Small intestine (tissue), 7 donors: ENCODE measurements around the gene TRIM63. TPM values are rescaled to one million over a fixed set of nuclear protein-coding genes. Genes with fewer than 3 reads are reported as not detected.
A peak's percentile ranks its signal among the peaks of the same experiment; 100 is the strongest.

Experiments
- DNase-seq, 2 donors: peaks; one replicate each; pipeline versions ENCODE4 v3.0.0 to v3.0.0-alpha.2; 2013
- FAIRE-seq: peaks from 2 replicates; lab custom pipeline; 2012; peaks lifted over from hg19 to GRCh38; lab: Jason Lieb, UNC
- H3K27ac ChIP-seq, 3 donors: one replicate each; pipeline ENCODE4 v1.5.1; 2013; ENCODE audit warnings: low read length in 2 of 3, mild to moderate bottlenecking in 2 of 3, control low read depth in 1 of 3, inconsistent platforms in 1 of 3, low read depth in 1 of 3, moderate library complexity in 1 of 3
- H3K27me3 ChIP-seq, 3 donors: one replicate each; pipeline ENCODE4 v1.6.1; 2013; ENCODE audit warnings: low read length in 3 of 3, inconsistent platforms in 1 of 3; ENCODE audit not compliant: control insufficient read depth in 3 of 3, insufficient read depth in 3 of 3
- H3K36me3 ChIP-seq, 3 donors: one replicate each; pipeline ENCODE4 v1.6.1; 2013; ENCODE audit warnings: low read length in 3 of 3, inconsistent platforms in 1 of 3, low read depth in 1 of 3, mild to moderate bottlenecking in 1 of 3, moderate library complexity in 1 of 3; ENCODE audit not compliant: control insufficient read depth in 3 of 3, insufficient read depth in 2 of 3
- H3K4me1 ChIP-seq, 3 donors: one replicate each; pipeline ENCODE4 v1.6.1; 2013; ENCODE audit warnings: low read length in 2 of 3, inconsistent platforms in 1 of 3, low read depth in 1 of 3, mild to moderate bottlenecking in 1 of 3, moderate library complexity in 1 of 3; ENCODE audit not compliant: control insufficient read depth in 3 of 3, insufficient read depth in 2 of 3
- H3K4me3 ChIP-seq, 3 donors: one replicate each; pipeline ENCODE4 v1.5.1; 2013; ENCODE audit warnings: low read length in 3 of 3, control low read depth in 1 of 3, inconsistent platforms in 1 of 3, low read depth in 1 of 3, mild to moderate bottlenecking in 1 of 3, moderate library complexity in 1 of 3
- H3K9me3 ChIP-seq, 2 donors: one replicate each; pipeline ENCODE4 v1.6.1; 2013; ENCODE audit warnings: low read depth in 1 of 2, low read length in 1 of 2; ENCODE audit not compliant: control insufficient read depth in 2 of 2, insufficient read depth in 1 of 2
- WGBS, 3 donors: extraction: QIAGEN DNeasy Blood & Tissue Kit; methylation state at CpG; one replicate each; pipeline ENCODE4 v1.1.7; 2013; 5-methylcytosine and 5-hydroxymethylcytosine counted together
- polyA plus RNA-seq, 4 donors: library from polyadenylated mRNA; stranded (reverse) in 3 of 4; unstranded in 1 of 4; fragments of 200-250 nt in 3 of 4; fragments of 120-200 nt in 1 of 4; gene quantifications; one replicate each; pipeline versions ENCODE4 v1.2.1 to v1.2.3, GENCODE V29; 2013
- donor health status: healthy with polysubstance abuse.
- donor health status: control.
- donor health status: control.
- donor health status: Bipolar disorder and iron deficiency.
- donor health status: healthy.

The TRIM63 gene
- polyA plus RNA-seq, 4 donors = 0.91 to 11.3 (median 2.8) TPM

DNA sequence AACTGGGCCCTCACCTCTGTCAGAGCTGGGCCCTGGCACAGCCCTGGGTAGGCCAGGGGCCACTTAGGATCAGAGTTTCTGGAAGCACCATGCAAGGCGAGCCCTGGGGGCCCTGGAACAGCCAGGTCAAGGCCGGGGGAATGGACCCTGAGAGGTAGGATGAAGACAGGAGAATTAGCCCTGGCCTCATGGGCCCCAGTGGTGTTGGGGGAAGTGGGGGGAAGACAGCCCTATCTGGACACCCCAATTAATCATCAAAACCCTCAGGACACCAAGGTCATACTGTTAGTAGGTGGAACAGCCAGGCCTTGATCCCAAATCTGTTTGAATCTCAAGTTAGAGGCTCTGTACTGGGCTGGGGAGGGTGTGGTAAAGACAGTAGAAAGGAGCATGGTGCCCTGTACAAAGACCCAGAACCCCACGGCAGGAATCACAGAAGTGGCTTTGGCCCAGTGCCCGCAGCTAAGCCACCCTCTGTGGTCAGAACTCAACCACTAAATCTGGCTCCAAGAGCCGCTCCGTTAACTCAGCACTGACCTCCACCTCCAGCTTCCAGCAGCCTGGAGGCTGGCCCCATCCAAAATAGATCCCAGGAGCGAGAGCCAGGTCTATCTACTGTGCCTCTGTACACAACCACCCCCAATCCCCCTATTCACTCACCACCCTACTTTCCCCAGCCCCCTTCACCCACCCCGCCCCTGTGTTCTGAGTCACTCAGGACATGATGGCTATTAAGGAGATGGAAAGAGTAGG lies 14.0 kb upstream of the TRIM63 start:
- peaks cover 0 to 2% (median 0%) of the 10 kb centered on the region in 3 donors for H3K27me3 ChIP-seq
- no peak for FAIRE-seq
- H3K36me3 ChIP-seq = no peaks in the 10 kb centered on the region
- no peak overlapping the region for H3K27ac ChIP-seq
- H3K4me1 ChIP-seq = peaks cover 0 to 52% (median 3%) of the 10 kb centered on the region in 3 donors
- 76 to 82% (median 77%) methylated on average over 8 of the region's 8 CpGs for WGBS, 3 donors
- no peak overlapping the region for H3K4me3 ChIP-seq
- DNase-seq = no peak
- H3K9me3 ChIP-seq = no peaks in the 10 kb centered on the region

DNA sequence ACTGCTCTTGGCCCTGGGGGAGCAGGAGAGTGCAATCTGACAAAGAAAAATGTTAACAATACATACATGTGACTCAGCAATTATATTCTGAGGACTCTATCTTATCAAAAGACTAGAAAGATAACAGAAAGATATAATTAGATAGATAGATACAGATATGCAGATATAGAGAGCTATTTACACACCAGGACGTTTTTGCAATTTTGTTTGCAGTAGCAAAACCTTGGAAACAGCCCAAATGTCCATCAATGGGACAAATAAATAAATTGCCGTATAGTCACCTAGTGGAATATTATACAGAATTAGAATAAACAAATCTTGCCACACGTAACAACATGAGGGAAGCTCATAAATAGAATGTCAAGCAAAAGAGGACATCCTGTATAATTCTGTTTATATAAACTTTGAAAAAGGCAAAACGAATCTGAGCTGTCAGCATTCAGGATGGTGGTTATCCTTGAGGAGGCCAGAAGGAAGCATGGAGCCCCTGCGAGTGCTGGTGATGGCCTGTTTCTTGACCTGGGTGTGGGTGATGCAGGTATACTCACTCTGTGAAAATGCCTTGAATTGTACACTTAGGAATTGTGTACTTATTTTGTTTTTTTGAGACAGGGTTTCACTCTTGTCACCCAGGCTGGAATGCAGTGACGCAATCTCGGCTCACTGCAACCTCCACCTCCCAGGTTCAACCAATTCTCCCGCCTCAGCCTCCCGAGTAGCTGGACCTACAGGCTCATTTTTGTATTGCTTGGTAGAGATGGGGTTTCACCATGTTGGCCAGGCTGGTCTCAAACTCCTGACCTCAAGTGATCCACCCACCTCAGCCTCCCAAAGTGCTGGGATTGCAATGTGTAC lies 12.8 kb upstream of the TRIM63 start:
- no peak for DNase-seq
- no peaks in the 10 kb centered on the region for H3K27me3 ChIP-seq
- H3K4me1 ChIP-seq = peaks cover 3 to 63% (median 3%) of the 10 kb centered on the region in 3 donors
- no peaks in the 10 kb centered on the region for H3K9me3 ChIP-seq
- no peak overlapping the region for H3K4me3 ChIP-seq
- no peak for FAIRE-seq
- H3K36me3 ChIP-seq = no peaks in the 10 kb centered on the region
- H3K27ac ChIP-seq = no peak overlapping the region
- 63 to 66% (median 65%) methylated on average over 9 of the region's 9 CpGs for WGBS, 3 donors

DNA sequence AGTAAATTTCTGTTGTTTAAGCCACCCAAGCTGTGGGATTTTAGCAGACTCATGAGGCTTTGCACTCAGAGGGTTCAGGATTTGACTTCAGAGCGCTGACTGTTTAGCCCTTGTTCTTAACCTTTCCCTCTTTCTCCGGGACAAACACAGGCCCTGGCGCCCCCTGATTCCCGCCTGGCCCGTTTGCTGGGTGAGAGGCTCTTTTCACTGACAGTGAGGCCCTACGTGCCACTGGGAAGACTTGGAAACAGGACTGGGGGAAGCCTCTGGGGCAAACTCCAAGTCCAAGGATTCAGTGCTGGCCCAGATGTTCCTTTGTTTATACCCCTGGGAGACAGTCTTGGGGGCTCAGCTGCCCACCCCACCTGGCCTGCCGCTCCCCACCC lies 11.7 kb upstream of the TRIM63 start:
- DNase-seq (peak in 1 of 2 donors; percentile 46), FAIRE-seq (no peak)
- no peaks in the 10 kb centered on the region for H3K27me3 ChIP-seq
- no peaks in the 10 kb centered on the region for H3K36me3 ChIP-seq
- WGBS, 3 donors = 61 to 79% (median 77%) methylated on average over 7 of the region's 7 CpGs
- H3K27ac ChIP-seq = peak overlapping the region in 1 of 3 donors; percentile 72
- no peak overlapping the region for H3K4me3 ChIP-seq
- no peaks in the 10 kb centered on the region for H3K9me3 ChIP-seq
- H3K4me1 ChIP-seq = peaks cover 3 to 59% (median 3%) of the 10 kb centered on the region in 3 donors

DNA sequence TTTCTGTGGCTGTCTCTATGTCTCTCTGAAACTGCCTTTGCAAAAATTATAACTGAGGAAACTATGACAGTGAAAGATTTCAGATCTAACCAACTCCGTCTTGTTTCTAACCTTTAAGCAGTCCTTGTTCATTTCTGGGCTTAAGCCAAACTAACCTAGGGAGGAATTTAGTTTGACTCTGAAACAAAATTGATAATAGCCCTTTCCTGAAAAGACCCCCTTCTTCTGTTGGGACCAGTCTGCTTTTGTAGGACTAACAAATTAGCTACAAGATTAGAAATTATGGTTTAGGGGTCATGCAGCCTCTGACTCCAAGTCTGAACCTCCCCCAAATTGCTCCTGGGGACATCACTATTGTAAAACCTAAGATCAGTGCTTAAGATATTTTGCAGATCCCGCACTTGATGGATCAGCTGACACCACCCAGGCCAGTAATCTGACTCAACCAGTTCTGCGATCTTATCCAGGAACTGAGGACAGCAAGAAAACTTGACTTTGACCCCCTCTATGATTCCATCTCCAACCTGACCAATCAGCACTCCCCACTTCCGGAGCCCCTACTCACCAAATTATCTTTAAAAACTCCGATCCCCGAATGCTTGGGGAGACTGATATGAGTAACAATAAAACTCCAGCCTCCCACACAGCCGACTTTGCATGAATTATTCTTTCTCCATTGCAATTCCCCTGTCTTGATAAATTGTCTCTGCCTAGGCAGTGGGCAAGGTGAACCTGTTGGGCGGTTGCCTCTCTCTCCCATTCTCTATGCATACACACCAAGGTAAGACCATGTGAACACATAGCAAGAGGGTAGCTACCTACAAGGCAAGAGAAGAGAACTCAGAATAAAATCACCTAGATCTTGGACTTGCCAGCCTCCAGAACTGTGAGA lies 11.1 kb upstream of the TRIM63 start:
- H3K4me3 ChIP-seq = no peak overlapping the region
- FAIRE-seq (no peak), DNase-seq (peak; percentile 76 to 82)
- peaks cover 3 to 52% (median 3%) of the 10 kb centered on the region in 3 donors for H3K4me1 ChIP-seq
- 18 to 50% (median 40%) methylated on average over 8 of the region's 8 CpGs for WGBS, 3 donors
- no peaks in the 10 kb centered on the region for H3K9me3 ChIP-seq
- peak overlapping the region in 2 of 3 donors; percentile 14 to 72 for H3K27ac ChIP-seq
- no peaks in the 10 kb centered on the region for H3K27me3 ChIP-seq
- H3K36me3 ChIP-seq = no peaks in the 10 kb centered on the region

DNA sequence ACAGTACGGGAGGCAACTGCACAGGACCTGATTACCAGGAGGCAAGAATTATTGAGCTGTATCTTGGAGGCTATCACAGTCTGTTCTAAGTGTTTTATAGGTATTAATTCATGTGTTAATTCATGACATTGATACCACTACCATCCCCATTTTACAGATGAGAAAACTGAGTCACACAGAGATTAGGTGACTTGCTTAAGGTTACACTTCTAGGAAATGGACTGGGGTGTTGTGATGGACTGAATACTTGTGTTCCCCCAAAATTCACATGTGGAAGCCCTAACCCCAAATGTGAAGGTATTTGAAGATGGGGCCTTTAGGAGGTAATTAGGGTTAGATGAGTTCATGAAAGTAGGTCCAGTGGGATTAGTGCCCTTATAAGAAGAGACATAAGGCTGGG lies 10.1 kb upstream of the TRIM63 start:
- no peak for FAIRE-seq

DNA sequence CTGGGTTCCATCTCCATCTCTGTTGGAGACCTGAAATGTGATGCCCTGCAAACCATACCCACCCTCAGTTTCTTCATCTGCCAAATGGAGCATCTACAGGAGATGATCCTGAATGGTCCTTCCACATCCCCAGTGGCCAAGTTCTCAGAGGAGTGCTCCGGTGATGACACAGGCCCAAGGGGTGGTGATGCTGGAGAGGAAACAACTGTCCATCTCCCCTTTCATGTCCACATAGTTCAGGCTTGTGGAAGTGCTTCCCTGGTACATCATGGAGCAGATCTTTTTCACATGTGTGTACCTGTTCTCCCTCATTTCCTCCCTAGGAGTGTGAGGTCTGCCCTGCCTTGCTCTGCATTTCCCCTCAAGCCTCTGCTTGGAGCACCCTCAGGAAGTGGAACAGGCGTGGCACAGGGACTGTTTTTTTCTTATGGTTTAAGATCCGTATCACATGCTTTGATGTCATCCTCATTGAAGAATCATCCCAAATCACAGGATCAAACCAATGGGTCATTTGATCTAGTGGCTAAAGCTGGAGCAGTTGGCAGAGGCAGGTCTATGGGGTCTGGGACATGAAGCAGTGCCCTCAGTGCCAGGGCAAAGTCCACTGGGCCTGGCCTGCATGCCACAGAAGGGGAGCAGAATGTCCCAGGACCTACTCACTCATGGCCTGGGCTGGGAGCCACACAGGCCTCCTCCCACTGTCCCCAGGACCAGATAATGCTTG lies 8.2 kb upstream of the TRIM63 start:
- FAIRE-seq = no peak
- 60 to 68% (median 64%) methylated on average over 3 of the region's 3 CpGs for WGBS, 3 donors

More for the DNA sequence above, 10.1 kb upstream of the TRIM63 start:
- Histone ChIP-seq H3K36me3 (no peaks in the 10 kb centered on the region), H3K4me1 (peaks cover 3 to 47% (median 3%) of the 10 kb centered on the region in 3 donors), H3K27ac (no peak overlapping the region), H3K4me3 (no peak overlapping the region), H3K9me3 (no peaks in the 10 kb centered on the region), H3K27me3 (no peaks in the 10 kb centered on the region)
- no peak for DNase-seq
- 92 to 100% (median 93%) methylated on average over 1 of the region's 1 CpG for WGBS, 3 donors

DNA sequence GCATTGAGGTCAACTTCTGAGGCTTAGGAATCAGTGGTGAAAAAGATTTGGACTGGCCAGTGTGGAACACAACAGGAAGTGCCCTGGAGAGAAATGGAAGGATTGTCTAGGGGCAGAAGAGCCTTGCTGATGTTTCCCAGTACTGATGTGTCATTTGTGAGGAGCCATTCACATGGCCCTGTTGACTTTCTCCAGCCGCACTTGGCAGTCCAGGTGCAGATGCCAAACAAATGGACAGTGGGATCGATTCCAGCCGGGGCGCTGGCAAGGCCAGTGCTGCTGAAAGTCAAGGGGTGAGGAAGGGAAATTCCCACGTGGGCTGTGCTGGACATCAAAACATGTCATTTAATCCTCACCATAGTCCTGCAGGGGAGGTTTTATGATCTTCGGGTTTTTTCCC lies 4.9 kb upstream of the TRIM63 start:
- Histone ChIP-seq H3K36me3 (no peaks in the 10 kb centered on the region), H3K27me3 (no peaks in the 10 kb centered on the region), H3K4me1 (peaks cover 0 to 25% (median 3%) of the 10 kb centered on the region in 3 donors), H3K27ac (no peak overlapping the region), H3K4me3 (no peak overlapping the region), H3K9me3 (no peaks in the 10 kb centered on the region)
- DNase-seq (no peak), FAIRE-seq (no peak)
- whole genome bisulfite sequencing, 3 donors = 34 to 48% (median 35%) methylated on average over 6 of the region's 6 CpGs

More for the DNA sequence above, 8.2 kb upstream of the TRIM63 start:
- H3K36me3 ChIP-seq = no peaks in the 10 kb centered on the region
- H3K9me3 ChIP-seq = no peaks in the 10 kb centered on the region
- no peaks in the 10 kb centered on the region for H3K27me3 ChIP-seq
- no peak overlapping the region for H3K4me3 ChIP-seq
- DNase-seq = peak; percentile 48 to 70
- H3K4me1 ChIP-seq = peaks cover 3 to 47% (median 3%) of the 10 kb centered on the region in 3 donors
- H3K27ac ChIP-seq = no peak overlapping the region
